ENCODE measurements around the gene PKD1.

PKD1 gene

DNA sequence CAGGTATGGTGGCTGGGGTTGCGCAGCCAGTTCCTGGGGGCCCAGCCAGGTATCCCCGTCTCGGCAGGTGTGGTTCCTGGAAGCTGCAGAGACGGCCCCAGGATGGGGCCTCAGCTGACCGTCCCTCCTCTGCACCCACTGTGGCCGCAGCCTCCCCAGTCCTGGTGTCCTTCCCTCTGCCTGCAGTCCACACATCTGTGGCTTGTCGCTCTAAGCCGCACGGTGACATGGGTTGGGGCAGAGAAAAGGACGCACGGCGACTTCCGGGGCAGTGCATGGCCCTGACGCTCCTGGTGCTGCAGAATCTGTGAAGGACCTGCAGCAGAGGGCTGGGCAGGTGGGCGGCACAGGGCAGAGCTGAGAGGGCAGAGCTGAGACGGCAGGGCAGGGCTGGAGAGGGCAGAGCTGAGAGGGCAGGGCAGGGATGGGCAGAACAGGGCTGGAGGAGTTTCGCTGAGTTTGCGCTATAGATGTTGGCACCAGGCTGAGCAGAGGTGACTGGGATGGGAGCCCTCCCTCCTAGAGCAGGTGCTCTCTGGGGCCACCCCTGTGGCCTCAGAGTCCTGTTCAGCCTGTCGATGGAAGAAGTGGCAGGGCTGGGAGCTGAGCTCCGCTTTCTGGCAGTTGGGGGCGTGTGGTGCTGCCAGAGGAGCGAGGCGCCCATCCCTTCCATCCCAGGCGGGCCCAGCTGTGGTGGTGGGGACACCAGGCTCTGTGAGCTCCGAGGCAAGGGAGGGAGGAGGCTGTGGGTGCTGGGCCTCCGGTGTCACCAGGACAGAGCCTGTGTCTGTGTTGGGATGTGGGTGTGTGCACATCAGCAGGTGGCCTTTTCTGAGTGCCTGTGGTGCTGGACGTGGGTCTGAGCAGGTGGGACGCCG lies 64.9 kb downstream of the PKD1 start:
- DNase-seq: no peak

DNA sequence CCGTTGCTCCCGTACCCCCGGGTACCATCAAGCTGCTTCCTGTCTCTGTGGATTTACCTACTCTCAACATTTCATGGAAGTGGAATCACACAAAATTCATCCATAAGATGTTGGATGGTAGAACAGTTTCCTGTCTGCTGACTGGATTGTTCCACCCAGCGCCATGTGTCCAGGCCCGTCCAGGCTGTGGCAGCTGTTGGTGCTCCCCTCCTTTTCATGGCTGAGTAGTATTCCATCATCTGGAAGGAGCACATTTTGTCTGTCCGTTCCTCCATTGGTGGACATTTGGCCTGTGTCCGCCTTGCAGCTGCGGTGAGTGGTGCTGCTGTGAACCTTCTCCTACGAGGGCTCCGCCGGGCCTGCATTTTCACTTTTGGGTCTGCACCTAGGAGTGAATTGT lies 69.6 kb downstream of the PKD1 start:
- no peak for DNase-seq

DNA sequence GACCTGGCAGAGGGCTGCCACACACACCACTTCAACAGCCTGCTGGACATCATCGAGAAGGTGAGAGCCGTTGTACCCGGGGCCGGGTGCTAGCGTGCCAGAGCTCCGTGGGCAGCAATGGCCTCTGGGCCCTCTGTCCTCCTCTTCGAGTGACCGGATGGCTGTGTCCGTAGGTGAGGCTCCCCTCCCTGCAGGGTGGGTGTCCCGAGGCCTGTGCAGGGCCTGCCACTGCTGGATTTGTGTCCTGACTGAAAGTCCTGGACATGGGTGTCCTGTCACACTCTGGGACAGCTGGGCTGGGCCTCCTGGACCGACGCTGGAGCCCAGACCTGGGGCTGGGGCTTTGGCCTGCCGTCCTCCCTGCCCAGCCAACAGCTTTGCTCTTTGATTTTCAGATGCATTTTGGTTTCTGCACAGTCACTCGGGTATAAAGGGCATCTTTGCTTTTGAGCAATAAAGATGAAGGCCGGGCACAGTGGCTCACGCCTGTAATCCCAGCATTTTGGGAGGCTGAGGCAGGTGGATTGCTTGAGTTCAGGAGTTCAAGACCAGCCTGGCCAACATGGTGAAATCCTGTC lies 71.2 kb downstream of the PKD1 start:
- no peak for DNase-seq

DNA sequence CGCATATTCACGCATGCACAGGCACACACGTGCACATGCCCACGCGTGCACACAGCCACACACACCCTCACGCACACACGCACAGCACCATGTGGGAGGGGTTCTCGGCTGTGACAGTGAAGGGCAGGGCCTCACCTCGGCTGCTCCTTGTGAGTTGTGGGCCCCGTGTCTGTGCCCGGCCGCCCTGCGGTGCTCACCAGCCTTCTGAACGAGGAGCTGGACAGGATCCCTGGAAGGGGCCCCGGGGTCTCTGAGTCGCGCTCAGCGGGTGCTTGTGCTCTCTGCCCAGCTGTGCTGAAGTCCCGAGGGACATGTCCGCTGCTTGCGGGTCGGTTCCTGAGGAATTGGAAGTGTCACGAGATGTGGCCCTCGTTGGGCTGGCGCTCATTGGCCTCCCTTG lies 71.8 kb downstream of the PKD1 start:
- no peak for DNase-seq

DNA sequence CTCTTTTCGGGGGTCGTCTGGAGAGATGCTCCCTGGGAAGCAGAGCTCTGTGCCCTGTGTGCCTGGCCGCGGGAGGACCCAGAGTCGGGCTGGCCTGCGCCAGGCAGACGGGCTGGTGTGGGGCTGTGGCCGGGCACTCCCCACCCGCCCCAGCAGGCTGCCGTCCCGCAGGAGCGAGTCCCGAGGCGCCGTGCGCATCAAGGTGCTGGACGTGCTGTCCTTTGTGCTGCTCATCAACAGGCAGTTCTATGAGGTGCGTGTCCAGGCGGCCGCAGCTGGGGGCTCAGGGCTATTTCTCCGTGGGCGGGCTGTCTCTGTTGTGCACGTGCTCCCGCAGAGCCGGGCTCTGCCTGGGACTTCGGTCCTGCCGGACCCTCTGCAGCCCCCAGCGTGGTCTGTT lies 72.9 kb downstream of the PKD1 start:
- no peak for DNase-seq

DNA sequence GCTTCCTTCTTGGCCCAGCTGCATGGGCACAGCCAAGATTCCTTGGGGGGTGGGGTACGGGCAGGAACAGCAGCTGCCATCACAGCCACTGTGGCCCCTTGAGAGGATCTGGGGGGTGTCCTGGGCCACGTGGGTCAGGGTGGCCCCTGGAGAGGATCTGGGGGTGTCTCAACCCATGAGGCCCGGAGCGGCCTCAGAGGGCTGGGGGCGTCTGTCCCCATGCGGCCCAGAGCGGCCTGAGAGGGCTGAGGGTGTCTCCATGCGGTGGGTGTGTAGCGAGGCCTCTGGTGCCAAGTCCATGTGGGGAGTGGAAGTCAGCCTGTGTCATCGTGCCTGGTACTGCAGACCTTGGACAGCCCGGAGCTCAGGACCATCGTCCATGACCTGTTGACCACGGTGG lies 74.2 kb downstream of the PKD1 start:
- DNase-seq: no peak

DNA sequence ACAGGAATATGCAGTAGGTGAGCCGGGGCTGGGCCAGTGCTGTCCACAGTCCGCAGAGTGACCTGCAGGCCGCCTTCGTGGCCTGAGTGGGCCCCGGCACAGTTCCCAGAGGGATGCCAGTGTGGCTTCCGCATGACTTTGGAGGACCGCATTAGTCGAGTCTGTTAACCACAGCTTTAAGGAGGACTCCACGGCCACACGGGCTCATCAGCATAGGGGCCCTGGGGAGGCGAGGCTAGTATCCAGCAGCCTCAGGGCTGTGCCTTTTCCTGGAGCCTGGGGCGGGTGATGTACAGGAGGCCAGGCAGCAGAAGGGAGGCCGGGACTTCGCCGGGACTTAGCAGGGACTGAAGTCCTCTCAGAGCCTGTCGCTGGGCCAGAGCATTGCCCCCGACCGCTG lies 74.7 kb downstream of the PKD1 start:
- no peak for DNase-seq

DNA sequence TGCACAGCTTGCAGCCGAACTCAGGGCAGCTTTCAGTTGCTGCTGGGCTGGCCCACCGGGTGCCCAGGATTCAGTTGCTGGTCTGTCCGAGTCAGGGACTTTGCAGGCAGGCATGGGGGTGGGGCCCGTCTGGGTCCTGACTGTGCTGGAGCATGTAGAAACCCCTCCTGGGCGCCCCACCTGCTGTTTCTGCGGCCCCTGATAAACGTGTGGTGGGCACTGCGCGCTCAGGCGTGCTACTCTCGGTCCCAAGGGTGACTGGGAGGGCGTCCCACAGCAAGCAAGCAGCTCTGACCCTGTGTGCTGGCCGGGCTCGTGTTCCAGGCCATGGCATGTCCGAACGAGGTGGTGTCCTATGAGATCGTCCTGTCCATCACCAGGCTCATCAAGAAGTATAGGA lies 75.4 kb downstream of the PKD1 start:
- DNase-seq: no peak

DNA sequence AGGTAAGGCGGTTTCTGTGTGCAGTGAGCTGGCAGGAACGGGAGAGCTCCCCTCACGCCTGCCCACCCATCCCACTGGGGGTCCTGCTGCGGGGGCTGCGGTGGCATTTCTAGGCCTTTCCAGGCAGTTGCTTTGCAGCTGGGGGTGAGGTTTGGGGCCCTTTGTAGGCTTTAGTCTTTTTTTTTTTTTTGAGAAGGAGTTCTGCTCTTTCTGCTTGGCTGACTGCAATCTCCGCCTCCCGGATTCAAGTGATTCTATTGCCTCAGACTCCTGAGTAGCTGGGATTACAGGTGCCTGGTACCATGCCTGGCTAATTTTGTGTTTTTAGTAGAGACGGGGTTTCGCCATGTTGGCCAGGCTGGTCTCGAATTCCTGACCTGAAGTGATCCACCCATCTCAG lies 76.8 kb downstream of the PKD1 start:
- no peak for DNase-seq

DNA sequence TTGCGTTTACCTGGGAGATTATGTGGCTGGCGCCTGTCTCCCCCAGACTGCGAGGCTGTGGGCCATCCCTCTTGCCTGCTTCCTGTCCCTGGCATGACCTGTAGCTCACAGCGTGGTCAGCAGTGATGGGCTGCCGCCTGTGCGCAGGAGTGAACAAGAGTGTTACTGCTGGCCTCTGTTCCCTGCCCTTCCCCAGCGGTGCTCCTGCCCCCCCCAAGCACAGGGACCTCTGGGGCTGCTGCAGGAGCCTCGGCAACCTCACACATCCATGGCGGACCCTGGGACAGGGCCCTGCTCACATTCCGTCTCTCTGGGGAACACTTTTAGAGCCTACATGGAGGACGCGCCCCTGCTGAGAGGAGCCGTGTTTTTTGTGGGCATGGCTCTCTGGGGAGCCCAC lies 77.3 kb downstream of the PKD1 start:
- DNase-seq: no peak

DNA sequence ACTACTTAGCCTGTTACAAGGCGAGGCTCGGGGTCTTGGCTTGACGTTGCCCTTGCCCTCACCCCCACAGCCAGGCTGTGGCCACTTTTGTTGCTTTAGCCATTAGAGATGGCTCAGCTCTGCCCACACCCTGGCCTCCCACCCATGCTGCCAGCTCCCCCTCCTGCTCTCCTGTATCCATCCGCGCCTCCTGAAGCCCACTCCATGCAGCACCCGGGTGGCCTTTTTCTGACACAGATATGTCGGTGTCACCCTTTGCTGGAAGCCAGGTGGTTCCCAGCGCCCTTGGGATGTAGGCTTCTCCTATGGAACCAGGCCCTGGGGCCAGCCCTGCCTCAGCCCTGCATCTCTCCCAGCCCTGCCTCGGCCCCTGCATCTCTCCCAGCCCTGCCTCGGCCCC lies 78.3 kb downstream of the PKD1 start:
- DNase-seq: no peak

DNA sequence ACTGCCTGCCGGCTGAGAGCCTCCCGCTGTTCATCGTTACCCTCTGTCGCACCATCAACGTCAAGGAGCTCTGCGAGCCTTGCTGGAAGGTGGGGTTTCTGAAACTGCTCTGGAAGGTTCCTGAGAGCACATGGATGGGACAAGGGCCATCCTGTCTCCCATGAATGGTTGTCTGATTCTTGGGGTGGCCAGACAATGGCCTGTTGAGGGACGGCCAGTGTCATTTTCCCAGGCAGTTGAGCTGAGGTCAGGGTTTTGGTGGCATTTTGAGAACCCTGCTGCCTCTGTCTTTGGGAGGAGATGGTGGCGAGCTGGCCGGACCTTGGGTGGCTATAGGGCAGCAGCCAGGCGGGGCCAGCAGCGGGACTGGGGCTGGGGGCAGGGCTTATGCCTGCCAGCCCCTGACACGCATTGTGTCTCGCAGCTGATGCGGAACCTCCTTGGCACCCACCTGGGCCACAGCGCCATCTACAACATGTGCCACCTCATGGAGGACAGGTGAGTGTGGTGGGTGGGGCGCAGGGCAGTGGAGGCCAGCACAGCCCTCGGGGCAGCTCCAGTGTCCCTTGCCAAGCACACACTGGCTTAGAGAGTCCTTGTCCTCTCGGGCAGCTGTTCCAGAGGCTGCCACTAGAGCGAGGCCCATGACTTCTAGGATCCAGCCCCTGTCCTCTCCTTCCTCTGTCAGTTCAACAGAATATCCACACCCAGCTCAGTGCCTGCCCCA lies 78.9 kb downstream of the PKD1 start:
- no peak for DNase-seq

DNA sequence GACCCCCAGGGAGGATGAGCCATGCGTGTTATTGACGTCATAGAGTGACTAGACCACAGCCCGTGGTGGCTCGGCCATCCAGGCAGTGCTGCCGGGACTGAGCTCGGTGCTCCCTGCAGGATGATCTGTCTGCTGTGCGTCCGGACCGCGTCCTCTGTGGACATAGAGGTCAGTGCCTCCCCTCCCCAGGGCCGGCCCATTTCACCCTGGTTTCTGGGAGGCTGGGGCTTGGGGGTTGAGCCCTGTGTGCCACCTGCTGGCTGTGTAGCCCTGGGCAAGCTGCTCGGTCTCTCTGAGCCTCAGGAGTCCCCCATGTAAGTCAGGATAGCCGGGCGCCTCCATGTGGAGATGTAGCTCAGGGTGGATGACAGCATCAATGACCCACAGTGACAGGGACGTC lies 79.6 kb downstream of the PKD1 start:
- DNase-seq: no peak

DNA sequence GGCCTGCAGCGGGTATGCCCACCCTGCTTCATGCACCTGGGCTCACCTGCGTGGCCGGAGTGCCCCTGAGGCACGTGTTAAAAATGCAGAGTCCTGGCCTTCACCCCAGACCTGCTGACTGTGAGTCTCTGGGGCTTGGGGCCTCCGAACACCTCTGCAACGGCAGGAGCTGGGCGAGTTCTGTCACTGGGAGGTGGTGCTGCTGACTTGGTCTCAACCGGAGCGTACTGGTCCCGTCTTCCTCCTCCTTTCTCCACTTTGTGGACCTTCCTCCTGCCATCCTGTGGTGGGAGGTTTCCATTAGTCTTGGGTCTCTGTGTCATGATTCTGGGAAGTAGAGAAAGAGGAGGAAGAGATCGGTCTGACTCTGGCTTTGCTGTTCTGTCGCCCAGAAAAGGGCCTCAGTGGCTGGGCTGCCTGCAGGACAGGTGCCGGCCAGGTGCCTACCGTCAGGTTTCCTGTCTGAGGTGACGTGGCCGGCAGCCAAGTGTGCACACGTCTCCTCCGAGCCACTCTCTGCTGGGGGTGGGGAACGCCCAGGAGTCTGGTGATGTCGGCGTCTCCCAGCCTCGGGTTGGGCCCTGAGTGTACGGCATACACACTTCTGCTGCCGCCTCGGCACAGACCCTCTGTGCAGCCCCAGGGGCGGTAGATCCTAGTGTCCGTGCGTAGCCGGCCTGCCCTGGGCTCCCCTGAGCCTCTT lies 81.0 kb downstream of the PKD1 start:
- DNase-seq: peak; percentile 90

DNA sequence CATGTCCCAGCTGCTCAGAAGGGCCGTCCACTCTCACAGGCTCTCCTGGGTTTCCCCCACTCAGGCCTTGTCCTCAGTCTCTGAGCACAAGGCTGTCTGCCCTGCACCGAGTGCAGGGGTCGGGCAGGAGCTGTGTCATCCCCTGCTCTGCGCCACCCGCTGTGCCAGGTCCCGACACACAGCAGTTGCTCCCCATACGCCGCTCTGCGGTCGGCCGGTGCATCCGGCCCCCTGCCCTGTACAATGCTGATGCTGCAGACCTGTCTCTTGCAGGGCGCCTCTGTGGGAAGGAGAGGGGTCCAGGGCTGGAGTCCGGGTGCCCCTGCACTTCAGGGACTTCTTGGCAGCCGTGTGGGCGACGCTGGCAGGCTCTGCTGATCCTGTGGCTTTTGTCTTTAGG lies 81.8 kb downstream of the PKD1 start:
- DNase-seq: no peak

DNA sequence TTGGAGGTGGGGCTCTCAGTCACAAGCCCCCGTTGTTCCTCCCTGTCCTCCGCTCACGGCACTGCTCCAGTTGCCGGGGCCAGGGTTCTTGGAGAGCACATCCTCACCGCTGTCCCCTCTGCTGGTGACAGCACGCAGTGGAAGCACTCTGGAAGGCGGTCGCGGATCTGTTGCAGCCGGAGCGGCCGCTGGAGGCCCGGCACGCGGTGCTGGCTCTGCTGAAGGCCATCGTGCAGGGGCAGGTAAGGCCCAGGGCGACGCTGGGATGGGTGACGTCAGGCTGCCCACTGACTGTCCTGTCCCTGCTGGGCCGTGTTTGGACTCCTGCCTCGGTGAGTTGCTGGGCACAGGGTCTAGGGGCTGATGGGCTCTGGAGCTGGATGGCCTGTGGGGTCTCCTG lies 82.5 kb downstream of the PKD1 start:
- DNase-seq: no peak

DNA sequence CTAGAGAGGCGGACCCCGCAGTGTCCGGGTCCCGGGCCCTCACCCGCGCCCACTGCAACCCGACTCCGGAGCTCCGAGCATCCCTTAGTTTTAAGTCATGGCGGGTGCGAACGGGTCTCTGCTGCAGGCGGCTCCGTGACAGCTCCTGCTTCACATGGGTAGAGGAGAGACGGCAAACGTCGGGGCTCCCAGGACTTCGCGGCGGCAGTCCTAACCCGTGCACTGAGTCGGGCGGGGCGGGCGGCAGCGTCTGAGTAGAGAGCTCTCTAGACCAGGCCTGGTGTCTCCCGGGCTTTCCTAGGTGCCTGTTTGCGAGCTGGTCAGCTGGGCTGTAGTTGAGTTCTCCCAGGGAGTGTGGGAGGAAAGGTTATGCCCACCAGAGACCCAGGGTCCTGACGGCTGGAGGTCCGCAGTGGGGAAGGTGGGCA lies 87.6 kb downstream of the PKD1 start:
- DNase-seq: no peak

DNA sequence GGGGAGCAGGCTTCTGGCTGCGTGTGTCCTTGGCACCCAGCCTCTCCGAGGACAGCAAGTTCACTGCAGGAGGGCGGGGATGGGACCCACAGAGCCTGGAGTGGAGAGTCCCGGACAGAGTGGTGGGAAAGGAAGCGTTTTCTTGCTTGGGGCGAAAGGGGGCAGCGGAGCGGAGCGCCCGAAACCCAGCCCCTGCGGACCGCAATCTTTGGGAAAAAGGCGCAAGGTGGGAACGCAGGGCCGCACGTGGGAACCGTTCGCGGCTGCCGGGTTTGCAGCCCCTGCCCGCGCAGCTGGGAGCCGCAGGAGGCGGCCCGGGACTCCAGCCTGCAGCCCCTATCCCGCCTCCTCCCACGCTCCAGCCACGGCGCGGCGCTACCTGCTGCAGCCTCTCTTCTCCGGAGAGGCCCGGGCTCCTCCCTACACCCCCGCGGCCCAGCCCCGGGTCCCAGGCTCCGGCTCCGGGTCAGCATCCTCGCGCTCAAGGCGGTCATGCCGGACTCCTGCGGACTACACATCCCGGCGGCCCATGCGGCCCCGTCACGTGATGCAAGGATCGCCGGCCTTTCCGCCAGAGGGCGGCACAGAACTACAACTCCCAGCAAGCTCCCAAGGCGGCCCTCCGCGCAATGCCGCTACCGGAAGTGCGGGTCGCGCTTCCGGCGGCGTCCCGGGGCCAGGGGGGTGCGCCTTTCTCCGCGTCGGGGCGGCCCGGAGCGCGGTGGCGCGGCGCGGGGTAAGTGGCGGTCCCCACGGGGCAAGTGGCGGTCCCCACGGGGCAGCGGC lies 88.2 kb downstream of the PKD1 start, which contains the start of the genes NTHL1 and TSC2:
TSS of gene NTHL1 (minus strand) at position 505 of the 786 bp plus-strand sequence. CDS start at position 494, 11 bp downstream.
TSS of gene TSC2 (plus strand) at position 656 of the 786 bp plus-strand sequence. CDS start 631 bp downstream, outside the sequence.
- DNase-seq: peak; percentile 92

DNA sequence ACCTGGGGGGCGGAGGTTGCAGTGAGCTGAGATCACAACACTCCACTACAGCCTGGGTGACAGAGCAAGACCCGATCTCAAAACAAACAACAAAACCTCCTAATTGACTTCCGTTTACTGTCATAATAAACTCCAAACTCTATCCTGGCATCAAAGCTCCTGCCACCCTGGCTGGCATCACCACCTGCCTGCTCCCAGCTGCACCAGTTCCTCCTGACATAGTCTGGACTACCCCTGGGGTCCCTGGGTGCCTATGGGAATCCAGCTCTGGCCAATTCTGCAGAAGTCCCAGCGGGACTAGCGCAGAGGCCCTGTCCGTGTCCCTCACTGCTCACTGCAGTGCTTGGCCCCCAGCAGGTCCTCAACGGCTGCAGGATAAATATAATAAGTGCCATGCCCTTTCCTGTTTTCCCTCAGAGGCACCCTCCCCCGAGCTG lies 88.8 kb downstream of the PKD1 start:
- DNase-seq: peak; percentile 72

DNA sequence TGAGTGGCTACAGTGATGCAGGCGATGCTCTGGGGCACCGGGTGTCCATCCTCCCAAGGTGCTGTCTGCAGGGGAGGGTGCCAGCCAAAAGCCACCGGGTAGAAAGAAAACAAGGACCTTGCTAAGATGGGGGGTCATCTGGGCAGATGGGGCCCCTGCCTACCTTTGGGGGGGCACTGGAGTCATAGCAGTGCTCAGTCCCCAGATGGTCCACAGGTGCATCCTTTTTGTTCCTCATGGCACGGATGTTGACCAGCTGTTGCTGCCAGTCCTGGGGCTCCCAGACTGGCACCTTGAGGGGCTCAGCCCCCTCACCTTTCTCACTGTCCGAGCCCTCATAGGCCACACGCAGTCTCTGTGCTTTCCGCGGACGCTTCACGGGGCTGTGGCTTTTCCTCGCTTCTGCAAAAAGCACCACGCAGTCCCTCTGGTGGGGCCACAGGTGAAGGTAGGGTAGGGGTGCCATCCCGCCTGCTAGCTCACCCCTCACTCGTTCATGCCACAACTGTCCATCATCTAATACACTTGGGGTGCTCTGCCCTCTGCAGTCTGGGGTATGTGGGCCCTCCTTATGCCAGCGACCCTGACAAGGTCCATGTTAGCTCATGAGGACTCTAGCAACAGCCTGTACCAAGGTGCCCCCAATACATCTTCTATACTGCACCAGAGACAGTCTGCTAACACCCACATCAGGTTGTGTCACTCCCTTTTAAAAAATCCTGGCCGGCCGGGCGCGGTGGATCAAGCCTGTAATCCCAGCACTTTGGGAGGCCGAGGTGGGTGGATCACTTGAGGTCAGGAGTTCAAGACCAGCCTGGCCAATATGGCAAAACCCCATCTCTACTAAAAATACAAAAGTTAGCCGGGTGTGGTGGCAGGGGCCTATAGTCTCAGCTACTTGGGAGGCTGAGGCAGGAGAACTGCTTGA lies 89.5 kb downstream of the PKD1 start:
- DNase-seq: no peak

DNA sequence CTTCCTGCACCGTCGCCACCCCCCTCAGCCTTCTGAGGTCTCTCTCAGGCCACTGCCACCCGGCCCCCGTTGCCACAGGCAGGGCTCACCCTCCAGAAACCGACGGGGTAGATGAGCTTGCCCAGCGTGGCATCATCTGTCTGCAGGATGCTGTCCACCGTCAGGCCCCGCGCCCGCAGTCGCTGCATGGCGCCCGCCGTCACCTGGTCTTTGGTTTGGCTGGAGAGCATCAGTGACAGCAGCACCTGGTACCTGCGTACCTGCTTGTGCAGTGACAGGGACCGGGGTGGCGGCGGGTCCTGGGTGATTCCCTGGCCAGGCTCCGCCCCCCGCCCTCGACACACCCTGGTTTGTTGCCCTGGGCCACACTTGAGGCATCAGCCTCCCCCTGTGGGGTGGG lies 91.2 kb downstream of the PKD1 start:
- no peak for DNase-seq
